ENCODE data around the gene MESD.

MESD gene

GRCh38 chr15:80951941-80952340 lies 37.7 kb downstream of the MESD start:
- H3K4me3 ChIP-seq (ENCODE audit: low read length) = no peak overlapping the region
- DNase-seq (ENCODE audit: low read depth, low spot score) = no peak
- H3K36me3 ChIP-seq (ENCODE audit: control insufficient read depth, insufficient read depth, low read length) = peaks cover 3% of the 10 kb centered on the region; the same call in 1 of the 2 replicates
- no peaks in the 10 kb centered on the region for H3K27me3 ChIP-seq (ENCODE audit: control insufficient read depth, insufficient read depth, low read length)
- WGBS (ENCODE audit: insufficient coverage, insufficient read length) = no CpG with 5 or more reads among the region's 5 CpGs
- H3K4me1 ChIP-seq (ENCODE audit: control insufficient read depth, insufficient read depth, low read length) = peaks cover 8% of the 10 kb centered on the region; the same call in 1 of the 2 replicates
- H3K27ac ChIP-seq (ENCODE audit: low read length) = no peak overlapping the region
- no peaks in the 10 kb centered on the region for H3K9me3 ChIP-seq (ENCODE audit: control insufficient read depth, insufficient read depth, low read length)

- Histone ChIP-seq H3K9me3 (ENCODE audit: control insufficient read depth, insufficient read depth, low read length) (no peaks in the 10 kb centered on the region), H3K36me3 (ENCODE audit: control insufficient read depth, insufficient read depth, low read length) (peaks cover 5% of the 10 kb centered on the region), H3K4me3 (ENCODE audit: low read length) (no peak overlapping the region), H3K27me3 (ENCODE audit: control insufficient read depth, insufficient read depth, low read length) (no peaks in the 10 kb centered on the region), H3K27ac (ENCODE audit: low read length) (no peak overlapping the region), H3K4me1 (ENCODE audit: control insufficient read depth, insufficient read depth, low read length) (peaks cover 8% of the 10 kb centered on the region; the same call in 1 of the 2 replicates)
- DNase-seq (ENCODE audit: low read depth, low spot score) = no peak
- WGBS (ENCODE audit: insufficient coverage, insufficient read length) = no CpG with 5 or more reads among the region's 8 CpGs
Measured at GRCh38 chr15:80950291-80951078, 39.1 kb downstream of the MESD start.

DNA sequence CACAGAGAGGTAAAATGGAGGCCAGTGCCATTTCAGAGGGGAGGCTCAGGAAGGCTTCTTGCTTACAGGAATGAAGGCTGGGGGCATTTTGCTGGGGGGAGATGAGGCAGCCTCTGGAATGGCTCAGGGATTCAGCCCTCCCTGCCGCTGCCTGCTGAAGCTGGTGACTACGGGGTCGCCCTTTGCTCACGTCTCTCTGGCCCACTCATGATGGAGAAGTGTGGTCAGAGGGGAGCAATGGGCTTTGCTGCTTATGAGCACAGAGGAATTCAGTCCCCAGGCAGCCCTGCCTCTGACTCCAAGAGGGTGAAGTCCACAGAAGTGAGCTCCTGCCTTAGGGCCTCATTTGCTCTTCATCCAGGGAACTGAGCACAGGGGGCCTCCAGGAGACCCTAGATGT lies 39.9 kb downstream of the MESD start:
- no peak for DNase-seq (ENCODE audit: low read depth, low spot score)
- H3K4me3 ChIP-seq (ENCODE audit: low read length) = no peak overlapping the region
- no peak overlapping the region for H3K27ac ChIP-seq (ENCODE audit: low read length)
- peaks cover 5% of the 10 kb centered on the region for H3K36me3 ChIP-seq (ENCODE audit: control insufficient read depth, insufficient read depth, low read length)
- H3K4me1 ChIP-seq (ENCODE audit: control insufficient read depth, insufficient read depth, low read length) = peaks cover 7% of the 10 kb centered on the region; the same call in 1 of the 2 replicates
- no CpG with 5 or more reads among the region's 4 CpGs for WGBS (ENCODE audit: insufficient coverage, insufficient read length)
- no peaks in the 10 kb centered on the region for H3K27me3 ChIP-seq (ENCODE audit: control insufficient read depth, insufficient read depth, low read length)
- no peaks in the 10 kb centered on the region for H3K9me3 ChIP-seq (ENCODE audit: control insufficient read depth, insufficient read depth, low read length)

DNA sequence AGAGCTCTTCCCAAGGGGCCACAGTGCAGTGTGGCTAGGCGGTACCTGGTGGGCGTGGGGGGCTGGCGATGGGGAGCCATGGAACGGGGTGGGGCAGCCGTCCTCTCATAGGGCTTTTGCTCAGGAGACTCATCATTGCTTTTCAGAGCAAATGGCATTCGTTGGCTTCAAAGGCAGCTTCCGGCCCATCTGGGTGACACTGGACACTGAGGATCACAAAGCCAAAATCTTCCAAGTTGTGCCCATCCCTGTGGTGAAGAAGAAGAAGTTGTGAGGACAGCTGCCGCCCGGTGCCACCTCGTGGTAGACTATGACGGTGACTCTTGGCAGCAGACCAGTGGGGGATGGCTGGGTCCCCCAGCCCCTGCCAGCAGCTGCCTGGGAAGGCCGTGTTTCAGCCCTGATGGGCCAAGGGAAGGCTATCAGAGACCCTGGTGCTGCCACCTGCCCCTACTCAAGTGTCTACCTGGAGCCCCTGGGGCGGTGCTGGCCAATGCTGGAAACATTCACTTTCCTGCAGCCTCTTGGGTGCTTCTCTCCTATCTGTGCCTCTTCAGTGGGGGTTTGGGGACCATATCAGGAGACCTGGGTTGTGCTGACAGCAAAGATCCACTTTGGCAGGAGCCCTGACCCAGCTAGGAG lies 40.8 kb downstream of the MESD start:
- WGBS (ENCODE audit: insufficient coverage, insufficient read length) = no CpG with 5 or more reads among the region's 13 CpGs
- Histone ChIP-seq H3K9me3 (ENCODE audit: control insufficient read depth, insufficient read depth, low read length) (no peaks in the 10 kb centered on the region), H3K27me3 (ENCODE audit: control insufficient read depth, insufficient read depth, low read length) (no peaks in the 10 kb centered on the region), H3K4me1 (ENCODE audit: control insufficient read depth, insufficient read depth, low read length) (no peaks in the 10 kb centered on the region; the same call in 1 of the 2 replicates), H3K36me3 (ENCODE audit: control insufficient read depth, insufficient read depth, low read length) (peaks cover 5% of the 10 kb centered on the region), H3K27ac (ENCODE audit: low read length) (no peak overlapping the region), H3K4me3 (ENCODE audit: low read length) (no peak overlapping the region)
- no peak for DNase-seq (ENCODE audit: low read depth, low spot score)

DNA sequence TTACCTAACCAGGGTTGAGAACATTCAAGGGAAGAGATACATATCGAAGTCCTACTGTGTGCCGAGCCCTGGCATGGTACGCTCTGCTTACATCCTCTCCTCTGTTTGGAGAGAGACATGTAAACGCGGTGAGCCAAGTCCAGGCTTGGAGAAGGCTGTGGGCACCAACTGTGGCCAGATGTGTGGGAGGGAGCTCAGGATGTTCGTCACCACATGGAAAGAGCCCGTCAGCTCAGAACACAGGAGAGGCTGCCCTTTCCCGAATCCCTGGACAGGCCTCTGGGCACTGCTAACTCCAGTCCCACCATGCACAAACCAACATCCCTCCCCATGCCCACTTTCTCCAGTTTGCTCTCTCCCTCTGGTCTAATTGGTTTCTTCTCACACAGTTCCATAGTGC lies 43.0 kb downstream of the MESD start:
- WGBS (ENCODE audit: insufficient coverage, insufficient read length) = no CpG with 5 or more reads among the region's 8 CpGs
- Histone ChIP-seq H3K27me3 (ENCODE audit: control insufficient read depth, insufficient read depth, low read length) (no peaks in the 10 kb centered on the region), H3K9me3 (ENCODE audit: control insufficient read depth, insufficient read depth, low read length) (no peaks in the 10 kb centered on the region), H3K4me1 (ENCODE audit: control insufficient read depth, insufficient read depth, low read length) (no peaks in the 10 kb centered on the region), H3K27ac (ENCODE audit: low read length) (no peak overlapping the region), H3K4me3 (ENCODE audit: low read length) (no peak overlapping the region), H3K36me3 (ENCODE audit: control insufficient read depth, insufficient read depth, low read length) (peaks cover 7% of the 10 kb centered on the region)
- no peak for DNase-seq (ENCODE audit: low read depth, low spot score)

- H3K27me3 ChIP-seq (ENCODE audit: control insufficient read depth, insufficient read depth, low read length) = no peaks in the 10 kb centered on the region
- peaks cover 7% of the 10 kb centered on the region for H3K36me3 ChIP-seq (ENCODE audit: control insufficient read depth, insufficient read depth, low read length)
- no peak for DNase-seq (ENCODE audit: low read depth, low spot score)
- no peaks in the 10 kb centered on the region for H3K9me3 ChIP-seq (ENCODE audit: control insufficient read depth, insufficient read depth, low read length)
- no CpG with 5 or more reads among the region's 5 CpGs for WGBS (ENCODE audit: insufficient coverage, insufficient read length)
- no peak overlapping the region for H3K4me3 ChIP-seq (ENCODE audit: low read length)
- H3K4me1 ChIP-seq (ENCODE audit: control insufficient read depth, insufficient read depth, low read length) = no peaks in the 10 kb centered on the region
- H3K27ac ChIP-seq (ENCODE audit: low read length) = no peak overlapping the region
Measured at GRCh38 chr15:80945605-80946004, 44.0 kb downstream of the MESD start.

GRCh38 chr15:80944818-80945217 lies 44.8 kb downstream of the MESD start:
- Histone ChIP-seq H3K27me3 (ENCODE audit: control insufficient read depth, insufficient read depth, low read length) (no peaks in the 10 kb centered on the region), H3K27ac (ENCODE audit: low read length) (no peak overlapping the region), H3K4me1 (ENCODE audit: control insufficient read depth, insufficient read depth, low read length) (no peaks in the 10 kb centered on the region), H3K9me3 (ENCODE audit: control insufficient read depth, insufficient read depth, low read length) (no peaks in the 10 kb centered on the region), H3K4me3 (ENCODE audit: low read length) (no peak overlapping the region), H3K36me3 (ENCODE audit: control insufficient read depth, insufficient read depth, low read length) (peaks cover 7% of the 10 kb centered on the region)
- no CpG with 5 or more reads among the region's 3 CpGs for WGBS (ENCODE audit: insufficient coverage, insufficient read length)
- no peak for DNase-seq (ENCODE audit: low read depth, low spot score)

DNA sequence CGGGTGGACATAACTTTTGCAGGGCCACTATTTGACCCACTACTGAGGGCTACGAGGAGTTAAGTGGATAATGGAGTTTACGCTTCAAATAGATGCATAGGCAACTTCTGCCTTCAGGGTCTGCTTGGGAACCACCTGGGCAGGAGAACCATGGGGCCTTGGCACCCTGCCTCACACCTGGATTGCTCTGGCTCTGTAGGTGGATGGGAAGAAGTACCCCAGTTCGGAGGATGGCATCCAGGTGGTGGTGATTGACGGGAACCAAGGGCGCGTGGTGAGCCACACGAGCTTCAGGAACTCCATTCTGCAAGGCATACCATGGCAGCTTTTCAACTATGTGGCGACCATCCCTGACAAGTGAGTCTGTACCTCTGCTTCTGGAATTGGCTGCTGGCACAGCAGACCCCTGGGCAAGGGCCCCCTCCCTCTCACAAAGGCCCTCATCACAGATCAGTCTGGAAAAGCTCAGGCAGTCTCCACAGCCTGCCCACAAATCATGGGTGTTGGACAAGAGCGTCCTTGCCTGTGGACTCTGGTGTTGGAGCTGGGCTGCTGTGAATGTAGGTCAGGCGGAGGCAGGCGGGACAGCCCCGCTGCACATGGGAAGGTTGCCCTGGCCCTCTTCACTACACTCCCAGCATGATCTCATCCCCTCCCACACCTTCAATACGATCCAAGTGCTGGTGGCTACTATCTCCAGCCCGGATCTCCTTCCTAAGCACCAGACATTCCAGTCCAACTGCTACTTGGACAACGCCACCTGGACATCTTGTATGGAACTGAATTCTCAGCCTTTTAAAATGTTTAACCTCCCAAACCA lies 46.7 kb downstream of the MESD start:
- Histone ChIP-seq H3K4me1 (ENCODE audit: control insufficient read depth, insufficient read depth, low read length) (no peaks in the 10 kb centered on the region), H3K4me3 (ENCODE audit: low read length) (no peak overlapping the region; the same call in 1 of the 2 replicates), H3K36me3 (ENCODE audit: control insufficient read depth, insufficient read depth, low read length) (peaks cover 7% of the 10 kb centered on the region), H3K27ac (ENCODE audit: low read length) (no peak overlapping the region), H3K27me3 (ENCODE audit: control insufficient read depth, insufficient read depth, low read length) (no peaks in the 10 kb centered on the region), H3K9me3 (ENCODE audit: control insufficient read depth, insufficient read depth, low read length) (no peaks in the 10 kb centered on the region)
- no peak for DNase-seq (ENCODE audit: low read depth, low spot score)
- no CpG with 5 or more reads among the region's 16 CpGs for WGBS (ENCODE audit: insufficient coverage, insufficient read length)

DNA sequence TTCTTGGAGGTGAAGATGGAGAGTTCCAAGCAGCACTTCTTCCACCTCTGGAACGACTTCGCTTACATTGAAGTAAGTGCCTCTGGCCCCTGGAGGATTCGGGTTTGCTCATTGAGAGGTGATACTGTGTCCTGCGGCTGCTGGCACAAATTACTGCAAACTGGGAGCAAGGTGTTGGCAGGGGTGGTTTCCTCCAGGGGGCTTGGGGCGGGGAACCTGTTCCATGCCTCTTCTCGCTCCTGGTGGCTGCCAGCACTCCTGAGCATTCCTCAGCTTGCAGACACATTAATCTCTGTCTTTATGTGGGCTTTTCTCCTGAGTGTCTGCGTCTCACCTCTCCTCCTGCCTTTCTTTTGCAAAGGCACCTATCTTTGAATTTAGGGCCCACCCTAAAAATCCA lies 47.4 kb downstream of the MESD start:
- Histone ChIP-seq H3K36me3 (ENCODE audit: control insufficient read depth, insufficient read depth, low read length) (peaks cover 7% of the 10 kb centered on the region), H3K9me3 (ENCODE audit: control insufficient read depth, insufficient read depth, low read length) (no peaks in the 10 kb centered on the region), H3K27ac (ENCODE audit: low read length) (no peak overlapping the region), H3K27me3 (ENCODE audit: control insufficient read depth, insufficient read depth, low read length) (no peaks in the 10 kb centered on the region), H3K4me3 (ENCODE audit: low read length) (no peak overlapping the region), H3K4me1 (ENCODE audit: control insufficient read depth, insufficient read depth, low read length) (no peaks in the 10 kb centered on the region)
- no CpG with 5 or more reads among the region's 7 CpGs for WGBS (ENCODE audit: insufficient coverage, insufficient read length)
- DNase-seq (ENCODE audit: low read depth, low spot score) = no peak

DNA sequence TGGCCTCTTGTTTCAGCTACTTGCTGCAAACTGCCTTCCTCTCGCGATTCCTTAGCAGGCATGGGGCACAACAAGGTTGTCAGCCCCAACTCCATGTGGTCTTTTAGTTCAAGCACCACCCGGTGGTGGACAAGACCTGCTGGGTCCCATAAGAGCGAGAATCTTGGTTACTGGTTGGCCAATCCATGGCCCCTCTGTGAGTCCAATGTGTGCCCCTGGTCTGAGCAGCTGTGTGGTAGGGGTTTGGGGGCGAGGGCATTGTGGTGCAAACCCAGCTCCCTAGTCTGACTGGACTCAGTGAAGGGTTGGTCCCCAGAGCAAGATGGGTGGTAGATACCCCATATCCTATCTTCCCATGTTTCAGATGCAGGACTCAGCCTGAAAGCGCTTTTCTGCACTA lies 48.8 kb downstream of the MESD start:
- Histone ChIP-seq H3K4me1 (ENCODE audit: control insufficient read depth, insufficient read depth, low read length) (no peaks in the 10 kb centered on the region), H3K4me3 (ENCODE audit: low read length) (no peak overlapping the region), H3K27me3 (ENCODE audit: control insufficient read depth, insufficient read depth, low read length) (no peaks in the 10 kb centered on the region), H3K9me3 (ENCODE audit: control insufficient read depth, insufficient read depth, low read length) (no peaks in the 10 kb centered on the region), H3K27ac (ENCODE audit: low read length) (no peak overlapping the region), H3K36me3 (ENCODE audit: control insufficient read depth, insufficient read depth, low read length) (peaks cover 5% of the 10 kb centered on the region; the same call in 1 of the 2 replicates)
- DNase-seq (ENCODE audit: low read depth, low spot score) = no peak
- no CpG with 5 or more reads among the region's 6 CpGs for WGBS (ENCODE audit: insufficient coverage, insufficient read length)
